COLO668 (cell line): ENCODE measurements around the gene ORMDL3.
"Not testable (repeated sequence)": the region's sequence is repeated elsewhere in the genome, so short reads cannot be mapped to it uniquely, and the experiment has no call there.

ENCODE experiments used
- DNase-seq: peaks from one replicate; lab custom pipeline; 2025; ENCODE audit not compliant: unreplicated experiment; lab: John Stamatoyannopoulos, UW

Gene ORMDL3

DNA sequence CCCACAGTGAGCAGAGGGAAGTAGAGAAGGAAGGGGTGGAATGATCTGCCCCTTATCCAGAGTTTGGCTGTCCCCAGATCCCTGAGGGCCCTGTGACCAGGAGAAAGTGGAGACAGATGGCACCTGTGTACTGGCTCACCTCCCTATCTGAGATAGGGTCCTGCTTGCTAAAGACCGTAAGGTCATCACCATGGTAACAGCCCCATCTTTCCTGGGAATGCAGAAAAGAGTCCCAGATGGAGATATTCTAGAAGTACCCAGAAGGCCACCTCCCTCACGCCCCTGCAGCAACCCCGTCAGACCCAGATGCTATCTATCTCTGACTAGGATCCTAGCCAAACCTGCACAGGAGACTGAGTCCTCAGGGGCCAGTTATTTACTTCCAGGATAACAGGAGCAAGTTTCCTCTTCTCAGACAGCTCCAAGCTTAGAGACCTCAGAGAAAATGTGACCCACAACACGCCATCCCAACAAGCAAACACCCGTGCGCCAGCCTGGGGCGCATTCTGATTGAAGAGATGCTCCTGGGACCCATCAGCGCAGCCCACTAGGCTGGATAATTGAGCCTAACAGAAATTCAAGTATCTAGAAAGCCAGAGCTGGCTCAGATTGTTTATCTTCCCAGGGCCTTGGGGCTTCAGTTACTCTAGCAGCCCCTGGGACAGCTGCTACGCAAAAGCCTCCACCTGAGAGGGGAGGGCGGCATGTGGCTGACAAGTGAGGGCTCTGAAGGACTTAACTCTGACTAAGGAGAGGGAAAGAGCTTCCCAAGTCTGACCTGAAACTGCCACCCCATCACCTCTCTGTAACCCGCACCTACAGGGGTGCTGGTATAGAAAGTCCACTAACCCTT is 1.9 kb downstream of the ORMDL3 start:
- DNase-seq = no peak

DNA sequence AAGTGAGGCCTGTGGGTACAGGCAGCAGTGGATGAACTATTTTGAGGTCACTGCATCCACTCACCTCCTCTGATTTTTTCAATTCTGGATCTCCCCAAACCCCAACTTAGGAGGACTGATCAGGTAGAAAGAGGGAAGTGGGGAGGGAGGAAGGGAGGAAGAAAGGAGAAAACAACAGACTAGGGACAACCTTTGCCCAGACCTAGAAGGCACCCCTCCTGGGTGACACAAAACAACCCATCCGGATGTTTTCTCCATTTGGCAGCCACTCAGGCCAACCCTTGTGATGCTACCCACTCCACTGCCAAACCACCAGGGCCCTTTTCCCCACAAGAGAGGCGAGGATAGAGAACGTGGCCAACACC is 2.7 kb downstream of the ORMDL3 start:
- DNase-seq = no peak

DNA sequence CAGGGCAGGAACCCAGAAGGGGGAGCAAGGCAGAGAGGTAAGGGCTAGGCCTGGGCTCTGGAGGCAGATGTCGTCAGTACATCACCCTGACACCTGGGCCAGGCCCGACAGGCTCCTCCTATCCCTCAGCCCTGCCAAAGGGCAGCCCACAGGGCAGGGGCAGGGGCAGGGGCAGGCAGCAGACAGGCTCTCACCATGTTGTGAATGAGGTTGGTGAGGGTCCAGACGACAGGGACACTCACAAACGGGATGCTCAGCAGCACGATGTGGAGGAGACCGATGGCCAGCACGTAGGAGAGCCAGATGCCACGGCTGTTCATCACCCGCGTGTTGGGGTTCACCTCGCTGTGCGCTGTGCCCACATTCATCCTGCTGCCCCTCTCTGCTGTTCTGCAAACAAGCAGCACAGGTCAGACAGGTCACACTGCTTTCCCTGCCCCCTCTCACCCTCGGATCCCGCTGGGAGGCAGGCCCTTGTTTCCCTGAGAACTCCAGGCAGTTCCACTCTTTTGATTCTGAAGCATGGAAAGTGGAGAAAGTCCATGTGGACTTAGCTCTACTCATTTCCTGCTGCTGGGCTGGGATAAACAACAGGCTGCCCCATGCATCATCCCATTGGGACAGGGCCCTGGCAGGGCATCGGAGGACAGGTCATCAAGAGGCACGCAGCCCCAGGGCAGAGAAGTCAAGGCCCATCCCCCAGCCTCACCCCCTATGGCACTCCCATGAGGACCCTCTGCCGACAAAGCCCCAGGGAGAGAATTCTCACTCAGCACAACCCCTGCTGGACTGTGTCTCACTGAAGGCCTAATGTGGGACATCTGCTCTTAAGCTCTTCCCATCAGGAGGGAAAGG is 3.3 kb downstream of the ORMDL3 start:
- no peak for DNase-seq

DNA sequence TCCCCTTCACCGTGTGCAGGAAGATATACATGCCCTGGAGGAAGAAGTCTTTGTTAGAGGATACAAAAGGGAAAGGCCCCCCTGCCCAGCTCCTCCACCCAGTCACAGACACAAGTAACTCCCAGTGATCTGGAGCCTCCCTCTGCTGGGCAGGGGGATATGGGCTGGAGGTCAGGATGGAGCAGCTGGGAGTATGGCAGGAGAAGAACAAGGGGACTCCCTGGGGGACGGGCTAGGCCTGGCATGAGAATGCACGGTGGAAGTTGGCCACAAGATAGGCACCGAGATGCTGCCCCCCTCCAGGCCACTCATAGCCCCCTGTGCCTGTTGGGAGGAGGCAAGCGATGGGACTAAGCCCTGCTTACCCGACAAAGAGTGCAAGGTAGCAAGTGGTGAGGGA is 4.2 kb downstream of the ORMDL3 start:
- DNase-seq = no peak

DNA sequence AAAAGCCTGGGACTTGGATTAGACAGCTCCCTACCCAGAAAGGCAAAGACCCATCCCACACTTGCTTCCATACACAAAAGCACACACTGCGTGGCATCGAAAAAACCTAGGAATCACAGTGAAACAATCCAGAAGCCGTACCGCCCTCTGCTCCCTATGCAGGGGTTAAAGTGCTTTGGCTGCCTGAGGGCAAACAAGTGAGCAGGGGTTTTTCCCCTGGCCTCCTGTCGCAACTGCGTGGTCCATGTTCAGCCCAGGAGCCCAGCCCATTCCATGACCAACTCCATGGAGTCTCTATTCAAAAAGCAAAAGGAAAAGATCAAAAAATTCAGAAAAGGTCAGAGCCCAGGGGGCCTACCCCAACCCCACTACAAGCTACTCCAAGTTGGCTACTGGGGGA is 5.4 kb downstream of the ORMDL3 start:
- DNase-seq = no peak

DNA sequence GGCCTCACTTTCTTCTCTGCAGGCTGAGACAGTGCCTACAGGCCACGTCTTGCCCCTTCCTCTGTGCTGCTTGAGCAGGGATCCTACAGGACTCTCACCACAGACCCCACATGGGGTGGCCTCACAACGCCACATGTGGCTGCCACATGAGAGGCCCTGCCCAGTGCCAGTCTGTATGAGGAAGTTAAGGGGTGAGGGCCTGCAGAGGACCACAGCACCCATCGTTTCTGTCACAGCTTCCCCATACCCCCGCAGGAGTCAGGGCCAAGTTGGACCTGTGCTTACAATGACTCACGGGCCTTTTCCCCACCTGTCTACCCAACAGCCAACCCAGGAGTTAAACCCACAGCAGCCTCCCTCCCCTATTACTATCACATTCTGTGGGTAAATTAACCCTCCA is 6.1 kb downstream of the ORMDL3 start:
- no peak for DNase-seq

DNA sequence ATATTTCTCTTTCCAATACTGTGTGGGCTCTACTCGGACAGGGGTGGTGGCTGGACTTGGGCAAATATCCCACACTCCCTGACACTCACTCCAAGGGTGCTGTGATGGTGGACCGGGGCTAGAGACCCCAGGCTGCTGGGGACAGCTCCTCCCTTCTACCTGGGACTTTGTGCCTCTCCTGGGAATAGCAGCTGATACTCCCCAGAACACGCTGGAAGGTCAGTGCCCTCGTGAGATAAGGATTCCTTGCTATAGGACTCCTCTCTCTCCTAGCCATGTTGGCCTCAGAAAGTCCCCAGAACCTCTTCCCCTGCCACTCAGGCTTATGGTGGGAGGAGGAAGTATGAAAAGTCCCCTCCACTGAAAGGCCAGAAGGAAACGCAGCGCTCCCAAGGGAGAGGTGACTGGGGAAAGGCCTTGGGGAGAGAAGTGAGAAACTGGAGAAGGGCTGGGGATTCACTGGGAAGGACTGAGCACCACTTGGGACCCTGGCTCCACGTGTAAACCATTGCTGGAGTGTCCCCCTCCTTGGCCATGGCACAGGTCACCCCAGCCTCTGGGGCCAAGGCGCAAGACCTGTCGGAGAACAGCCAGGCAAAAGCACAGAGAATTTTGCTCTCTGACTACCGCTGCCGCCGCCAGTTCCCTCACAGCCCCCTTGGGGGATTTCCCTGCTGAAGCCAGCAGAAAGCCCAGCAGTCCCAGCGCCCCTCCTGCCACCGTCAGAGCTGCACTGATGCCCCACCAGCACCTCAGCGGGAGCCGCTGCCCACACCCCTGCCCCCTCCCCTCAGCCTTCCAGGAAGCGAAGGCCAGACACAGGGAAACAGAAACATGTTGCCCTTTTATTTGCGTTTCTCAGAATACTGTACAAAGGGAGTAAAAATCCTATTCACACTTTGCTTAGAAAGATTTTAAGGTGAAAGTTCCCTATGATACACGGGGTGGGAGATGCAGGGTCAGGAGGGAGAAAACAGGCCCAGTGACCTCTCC is 6.9 kb downstream of the ORMDL3 start:
- DNase-seq = no peak

DNA sequence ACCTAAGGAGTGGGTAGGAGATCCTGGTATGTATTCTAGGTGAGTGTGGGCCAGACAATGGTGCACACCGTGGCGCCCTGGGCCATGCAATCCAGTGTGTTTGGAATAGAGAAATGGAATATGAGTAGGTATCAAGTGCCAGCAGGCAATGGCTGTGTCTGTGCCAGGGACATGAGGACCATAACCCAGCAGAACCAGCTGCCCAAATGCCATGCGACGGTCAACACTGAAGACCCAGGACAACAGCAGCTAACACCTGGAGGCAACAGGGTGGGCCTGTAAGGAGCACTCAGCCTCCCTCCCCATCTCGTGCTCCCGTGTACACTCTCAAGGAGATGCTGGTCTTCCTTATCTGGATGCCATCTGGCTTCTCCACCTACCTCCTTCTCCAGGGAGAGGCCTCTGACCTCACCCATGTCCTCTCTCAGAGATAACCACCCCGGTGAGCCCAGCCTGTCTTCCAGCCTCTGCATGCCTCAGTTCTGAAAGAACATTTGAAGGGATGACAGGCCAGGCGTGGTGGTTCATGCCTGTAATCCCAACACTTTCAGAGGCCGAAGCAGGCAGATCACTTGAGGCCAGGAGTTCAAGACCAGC is 8.2 kb downstream of the ORMDL3 start:
- DNase-seq = no peak

DNA sequence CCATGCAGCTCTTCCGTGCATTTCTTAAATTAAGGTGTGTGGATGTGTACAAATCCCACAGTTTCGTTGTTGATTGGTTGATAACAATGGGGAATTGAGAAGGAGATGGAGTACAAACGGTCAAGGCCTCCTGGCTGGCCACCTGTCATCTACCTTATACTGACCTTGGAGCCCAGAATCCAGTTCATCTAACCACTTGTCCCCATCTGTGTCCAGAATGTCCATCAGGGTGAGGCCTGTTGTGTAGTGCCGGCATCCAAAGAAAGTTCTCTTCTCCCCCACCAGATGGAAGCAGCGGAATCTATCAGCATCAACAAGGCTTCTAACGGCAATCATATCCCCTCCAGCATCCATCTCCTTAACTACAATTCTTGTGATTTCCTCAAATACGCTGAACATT is 10.5 kb downstream of the ORMDL3 start:
- no peak for DNase-seq

DNA sequence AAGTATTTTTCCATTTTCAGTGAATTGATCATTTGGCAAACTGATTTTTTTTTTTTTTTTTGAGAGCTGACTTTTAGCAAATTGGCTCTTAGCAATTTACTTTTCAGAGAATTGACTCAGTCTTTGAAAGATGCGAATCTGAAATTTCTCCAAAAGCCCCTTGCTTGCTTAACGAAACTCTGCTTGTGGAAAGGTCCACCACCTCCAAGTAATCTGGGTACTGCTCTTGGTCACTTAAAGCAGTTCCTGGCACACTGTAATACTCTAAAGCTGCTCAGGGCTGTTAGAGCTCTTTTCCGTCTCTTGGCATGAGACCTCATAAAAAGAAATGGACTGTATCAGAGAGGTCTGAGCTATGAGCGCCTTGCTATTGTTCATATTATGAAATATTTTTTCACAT is 11.8 kb downstream of the ORMDL3 start:
- no peak for DNase-seq

DNA sequence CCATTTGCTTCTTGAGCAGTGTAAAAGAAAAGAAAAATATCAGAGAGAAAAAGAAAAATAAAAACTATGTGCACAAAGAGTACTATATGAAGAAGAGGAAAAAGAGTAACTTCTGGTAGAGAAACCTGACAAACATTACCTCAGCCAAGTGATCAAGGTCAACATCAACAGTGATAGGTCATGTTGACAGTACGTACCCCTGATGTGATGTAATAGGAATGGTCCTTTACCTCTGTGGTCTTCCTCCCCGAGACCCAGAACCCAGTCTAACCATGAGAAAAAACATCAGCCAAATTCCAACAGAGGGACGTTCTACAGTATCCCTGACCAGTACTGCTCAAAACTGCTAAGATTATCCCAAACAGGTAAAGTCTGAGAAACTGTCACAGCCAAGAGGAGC is 13.4 kb downstream of the ORMDL3 start:
- DNase-seq = no peak

DNA sequence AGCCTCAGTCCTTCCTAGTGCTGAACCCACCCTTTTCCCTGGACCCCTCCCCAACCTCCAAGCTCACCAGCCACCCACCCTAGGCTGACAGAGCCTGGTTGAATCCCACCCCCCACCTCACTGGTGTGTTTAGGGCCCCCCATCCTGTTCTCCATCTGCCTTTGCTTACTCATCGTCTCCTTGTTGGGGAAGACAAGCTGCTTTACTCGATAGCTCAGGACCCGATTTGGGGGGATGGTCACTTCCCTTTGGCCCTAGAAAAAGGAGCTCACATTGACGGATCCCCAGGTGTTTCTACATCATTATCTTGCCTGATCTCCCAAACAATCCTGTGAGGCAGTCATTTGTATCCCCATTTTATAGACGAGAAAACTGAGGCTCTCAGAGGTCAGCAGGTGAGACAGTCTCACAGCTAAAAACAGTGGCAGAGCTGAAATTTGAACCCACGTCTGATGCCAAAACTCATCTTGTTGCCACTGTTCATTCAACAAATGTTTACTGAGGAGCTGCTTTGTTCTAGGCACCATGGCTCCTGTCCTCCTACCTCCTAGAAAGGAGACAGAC is 18.5 kb downstream of the ORMDL3 start:
- DNase-seq = no peak

DNA sequence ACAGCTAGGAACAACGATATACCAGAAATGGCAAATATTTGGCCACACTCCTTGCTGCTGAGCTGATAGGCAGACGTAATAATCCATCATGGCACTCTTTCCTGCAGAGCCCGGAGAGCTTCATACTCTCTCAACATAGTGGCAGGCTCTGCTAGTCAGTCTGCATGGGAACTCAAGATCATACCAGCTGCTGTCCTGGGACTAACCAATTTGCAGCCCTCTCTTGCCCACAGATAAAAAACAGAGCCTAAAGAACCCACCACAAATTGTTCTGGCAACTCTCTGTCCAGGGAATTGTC is 22.5 kb downstream of the ORMDL3 start:
- DNase-seq = no peak

DNA sequence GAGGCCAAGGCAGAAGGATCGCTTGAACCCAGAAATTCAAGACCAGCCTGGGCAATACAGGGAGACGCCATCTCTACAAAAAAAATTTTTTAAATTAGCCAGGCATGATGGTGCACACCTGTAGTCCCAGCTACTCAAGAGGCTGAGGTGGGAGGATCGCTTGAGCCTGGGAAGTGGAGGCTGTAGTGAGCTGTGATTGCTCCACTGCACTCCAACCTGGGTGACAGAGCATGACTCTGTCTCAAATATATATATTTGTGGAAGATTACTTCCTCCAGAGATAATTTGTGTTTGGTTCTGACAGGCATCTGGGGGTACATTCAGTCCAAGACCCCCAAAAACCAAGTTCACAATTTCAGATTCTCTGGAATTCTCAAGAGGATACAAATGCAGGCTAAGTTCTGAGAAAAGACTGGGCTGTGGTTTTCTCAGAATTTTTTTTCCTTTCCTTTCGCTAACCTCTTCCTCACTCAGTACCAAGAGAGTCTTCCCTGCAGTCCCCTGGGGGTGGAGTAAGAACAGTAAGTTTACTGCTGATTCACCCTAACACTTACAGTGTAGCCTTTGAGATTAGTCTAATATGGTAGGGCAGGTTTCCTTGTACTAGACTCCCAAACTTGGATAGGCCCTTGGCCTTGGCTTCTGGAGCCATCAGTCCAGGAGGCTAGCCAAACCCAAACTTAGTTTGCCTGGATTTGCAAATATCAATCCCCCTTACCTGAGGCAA is 24.1 kb downstream of the ORMDL3 start:
- no peak for DNase-seq

DNA sequence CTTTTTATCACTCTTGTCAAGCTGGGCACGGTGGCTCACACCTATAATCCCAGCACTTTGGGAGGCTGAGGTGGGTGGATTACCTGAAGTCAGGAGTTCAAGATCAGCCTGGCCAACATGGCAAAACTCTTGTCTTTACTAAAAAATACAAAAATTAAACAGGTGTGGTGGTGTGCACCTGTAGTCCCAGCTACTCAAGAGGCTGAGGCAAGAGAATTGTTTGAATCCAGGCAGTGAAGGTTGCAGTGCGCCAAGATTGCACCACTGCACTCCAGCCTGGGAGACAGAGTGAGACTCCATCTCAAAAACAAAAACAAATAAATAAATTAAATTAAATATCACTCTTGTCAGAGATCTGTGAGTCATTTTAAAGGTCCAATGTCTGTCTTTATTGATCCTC is 25.4 kb downstream of the ORMDL3 start:
- not testable (repeated sequence) for DNase-seq

DNA sequence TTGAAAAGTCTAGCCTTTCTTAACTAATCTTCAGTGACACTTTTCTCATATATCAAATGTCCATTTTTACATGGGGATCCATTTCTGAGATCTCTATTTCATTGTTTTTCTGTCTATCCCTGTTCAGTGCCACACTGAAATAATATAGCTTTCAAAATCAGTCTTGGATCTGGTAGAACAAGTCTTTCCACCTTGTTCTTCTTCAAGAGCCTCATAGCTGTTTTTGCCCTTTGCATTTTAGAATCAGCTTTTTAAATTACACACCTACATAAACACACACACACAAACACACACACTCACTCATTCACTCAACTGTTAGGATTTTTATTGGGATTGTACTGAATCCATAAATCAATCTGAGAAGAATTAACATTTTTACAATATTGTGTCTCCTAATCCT is 28.2 kb downstream of the ORMDL3 start:
- no peak for DNase-seq

DNA sequence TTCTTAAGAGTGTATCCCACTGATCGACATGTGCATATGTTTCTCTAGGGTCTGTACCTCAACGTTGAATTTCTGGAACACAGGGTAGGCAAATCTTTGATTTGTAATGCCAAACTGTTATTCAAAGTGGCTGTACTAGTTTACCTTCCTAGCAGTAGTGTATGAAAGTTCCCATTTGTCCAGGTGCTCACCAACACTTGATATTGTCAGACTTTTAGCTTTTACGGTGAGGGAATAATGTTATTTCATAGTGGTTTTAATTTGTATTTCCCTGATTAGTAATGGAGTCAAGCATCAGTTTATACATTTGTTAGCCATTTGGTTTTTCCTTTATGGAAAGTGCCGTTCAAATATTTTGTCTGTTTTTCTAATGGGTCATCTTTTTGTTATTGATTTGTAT is 29.3 kb downstream of the ORMDL3 start:
- no peak for DNase-seq

DNA sequence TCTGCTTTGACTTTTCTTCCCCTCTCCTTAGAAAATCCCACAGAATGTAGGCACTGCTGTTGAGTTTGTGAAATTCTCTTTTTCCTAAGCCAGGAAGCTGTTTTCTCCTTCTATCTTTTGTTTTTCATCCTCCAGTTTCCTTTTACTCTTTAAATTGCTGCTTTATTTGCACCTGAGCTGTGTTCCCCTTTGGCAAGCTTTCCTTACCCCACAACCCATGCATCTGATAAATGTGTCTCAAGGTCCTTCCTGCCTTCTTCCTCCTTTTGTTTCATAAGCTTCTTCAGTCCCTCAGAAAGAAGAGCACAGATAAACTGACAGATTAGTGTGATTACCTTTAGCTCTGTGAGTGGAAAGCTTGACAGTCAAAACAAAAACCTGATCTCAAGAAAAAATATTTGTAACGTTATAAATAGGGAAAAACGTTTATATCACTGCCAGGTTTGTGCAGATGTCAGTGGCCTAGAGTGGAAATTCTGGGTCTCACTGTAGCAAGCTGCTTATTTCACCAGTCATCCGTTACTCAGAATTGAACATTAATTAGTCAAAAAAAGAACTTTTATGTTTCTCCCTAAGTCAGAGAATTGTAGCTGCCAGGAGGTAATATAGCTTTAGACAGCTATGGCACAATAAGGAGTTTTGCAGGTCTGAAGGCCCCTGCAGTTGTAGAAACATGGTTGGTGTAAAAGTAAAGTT is 32.6 kb downstream of the ORMDL3 start:
- DNase-seq = no peak

DNA sequence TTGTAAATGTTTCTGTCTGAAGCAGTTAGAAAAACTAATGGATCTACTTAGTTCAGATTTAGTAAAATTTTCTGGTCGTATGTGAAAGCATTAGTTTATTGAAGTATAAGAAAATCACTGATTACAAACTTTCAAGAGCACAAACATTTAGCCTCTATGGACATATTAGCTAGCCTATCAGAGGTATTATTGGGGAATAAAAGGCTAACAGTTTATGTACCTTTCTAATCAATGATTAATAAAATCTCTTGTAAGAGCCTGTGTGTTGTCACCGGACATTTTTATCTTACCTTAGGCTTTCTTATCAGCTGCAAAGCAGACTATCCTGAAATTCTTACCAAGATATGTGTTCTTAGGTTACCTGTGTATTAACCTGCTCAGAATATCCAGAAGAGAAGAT is 38.2 kb downstream of the ORMDL3 start:
- no peak for DNase-seq
